ENCODE results near the gene SRXN1.

SRXN1 gene

GRCh38 chr20:602111-602970, 50.7 kb downstream of the SRXN1 start:
- no peaks in the 10 kb centered on the region for H3K36me3 ChIP-seq (ENCODE audit: insufficient read depth, low read length)
- H3K79me2 ChIP-seq (ENCODE audit: control insufficient read depth, insufficient read depth, low read length, unreplicated experiment) = no peaks in the 10 kb centered on the region
- H3K4me3 ChIP-seq (ENCODE audit: low read depth, low read length) = no peak overlapping the region
- no peaks in the 10 kb centered on the region for H3K4me1 ChIP-seq (ENCODE audit: control insufficient read depth, insufficient read depth, low read length, unreplicated experiment)
- no peak overlapping the region for H3K27ac ChIP-seq (ENCODE audit: low read depth, low read length)
- H3K27me3 ChIP-seq (ENCODE audit: insufficient read depth, low read length) = no peaks in the 10 kb centered on the region
- H2AFZ ChIP-seq (ENCODE audit: low read length, unreplicated experiment) = no peak overlapping the region

GRCh38 chr20:600736-601135, 52.3 kb downstream of the SRXN1 start:
- Histone ChIP-seq H2AFZ (ENCODE audit: low read length, unreplicated experiment) (no peak overlapping the region), H3K4me1 (ENCODE audit: control insufficient read depth, insufficient read depth, low read length, unreplicated experiment) (no peaks in the 10 kb centered on the region), H3K36me3 (ENCODE audit: insufficient read depth, low read length) (no peaks in the 10 kb centered on the region), H3K79me2 (ENCODE audit: control insufficient read depth, insufficient read depth, low read length, unreplicated experiment) (no peaks in the 10 kb centered on the region), H3K4me3 (ENCODE audit: low read depth, low read length) (no peak overlapping the region), H3K27me3 (ENCODE audit: insufficient read depth, low read length) (no peaks in the 10 kb centered on the region), H3K27ac (ENCODE audit: low read depth, low read length) (no peak overlapping the region)

GRCh38 chr20:600141-600540, 52.9 kb downstream of the SRXN1 start:
- Histone ChIP-seq H2AFZ (ENCODE audit: low read length, unreplicated experiment) (no peak overlapping the region), H3K27me3 (ENCODE audit: insufficient read depth, low read length) (no peaks in the 10 kb centered on the region), H3K79me2 (ENCODE audit: control insufficient read depth, insufficient read depth, low read length, unreplicated experiment) (no peaks in the 10 kb centered on the region), H3K4me3 (ENCODE audit: low read depth, low read length) (no peak overlapping the region), H3K4me1 (ENCODE audit: control insufficient read depth, insufficient read depth, low read length, unreplicated experiment) (no peaks in the 10 kb centered on the region), H3K36me3 (ENCODE audit: insufficient read depth, low read length) (no peaks in the 10 kb centered on the region), H3K27ac (ENCODE audit: low read depth, low read length) (no peak overlapping the region)

- no peak overlapping the region for H3K4me3 ChIP-seq (ENCODE audit: low read depth, low read length)
- no peaks in the 10 kb centered on the region for H3K79me2 ChIP-seq (ENCODE audit: control insufficient read depth, insufficient read depth, low read length, unreplicated experiment)
- H3K27ac ChIP-seq (ENCODE audit: low read depth, low read length) = no peak overlapping the region
- H2AFZ ChIP-seq (ENCODE audit: low read length, unreplicated experiment) = no peak overlapping the region
- H3K4me1 ChIP-seq (ENCODE audit: control insufficient read depth, insufficient read depth, low read length, unreplicated experiment) = no peaks in the 10 kb centered on the region
- 0 out of 2 replicates have a peak, but pooled peaks cover 3% of the 10 kb centered on the region for H3K27me3 ChIP-seq (ENCODE audit: insufficient read depth, low read length)
- H3K36me3 ChIP-seq (ENCODE audit: insufficient read depth, low read length) = no peaks in the 10 kb centered on the region
Measured at GRCh38 chr20:598133-598850, 54.7 kb downstream of the SRXN1 start.

- Histone ChIP-seq H3K4me1 (ENCODE audit: control insufficient read depth, insufficient read depth, low read length, unreplicated experiment) (no peaks in the 10 kb centered on the region), H3K27me3 (ENCODE audit: insufficient read depth, low read length) (0 out of 2 replicates have a peak, but pooled peaks cover 3% of the 10 kb centered on the region), H3K4me3 (ENCODE audit: low read depth, low read length) (no peak overlapping the region), H3K27ac (ENCODE audit: low read depth, low read length) (no peak overlapping the region), H3K79me2 (ENCODE audit: control insufficient read depth, insufficient read depth, low read length, unreplicated experiment) (no peaks in the 10 kb centered on the region), H3K36me3 (ENCODE audit: insufficient read depth, low read length) (no peaks in the 10 kb centered on the region), H2AFZ (ENCODE audit: low read length, unreplicated experiment) (no peak overlapping the region)
Measured at GRCh38 chr20:597560-597959, 55.4 kb downstream of the SRXN1 start.
